ENCODE measurements around the gene SLC33A1. TPM values are rescaled to one million over a fixed set of nuclear protein-coding genes. Genes with fewer than 3 reads are reported as not detected.

Gene SLC33A1
- total RNA-seq, 1 experiment from 2014 or later, result 27.2 TPM

- CTCF ChIA-PET, result no interaction called here
- Histone ChIP-seq H3K27ac (ENCODE audit: low read length) (no peak overlapping the region), H3K4me3 (ENCODE audit: low read depth in 2 of 2, low read length in 2 of 2) (no peak overlapping the region), H3K27me3 (ENCODE audit: control insufficient read depth, insufficient read depth, low read length) (no peaks in the 10 kb centered on the region), H3K4me1 (ENCODE audit: control insufficient read depth, insufficient read depth, low read length) (0 out of 2 replicates have a peak, but pooled peaks cover 8% of the 10 kb centered on the region), H3K9me3 (ENCODE audit: control insufficient read depth, insufficient read depth, low read depth, low read length) (no peaks in the 10 kb centered on the region), H3K36me3 (ENCODE audit: control insufficient read depth, insufficient read depth, low read length) (no peaks in the 10 kb centered on the region)
- intact Hi-C loops (cut with micrococcal nuclease; ENCODE audit: unreplicated experiment), result no loop called here
- POLR2A ChIA-PET, result no interaction called here
- DNase-seq (ENCODE audit: low read depth, low spot score) (no peak), ATAC-seq (no peak)
- in situ Hi-C loops (cut with HindIII; ENCODE audit: low pct_unique_long_range_greater_than_20kb, low sequenced_read_pairs), result no loop called here
- no peak for TF ChIP-seq REST (IDR thresholded peaks at IDR 0.05; ENCODE audit: insufficient read depth in 1 of 2, low read depth in 2 of 2, low read length in 1 of 2)
- no peak for TF ChIP-seq TCF7L2 (IDR thresholded peaks at IDR 0.05; ENCODE audit: low read depth, low read length)
- BruUV-seq (replicated peaks), result no TSS peak
These were observed 6.2 kb downstream of the SLC33A1 start for GRCh38 chr3:155847993-155848392.

GRCh38 chr3:155846119-155846518 lies 8.1 kb downstream of the SLC33A1 start:
- DNase-seq (ENCODE audit: low read depth, low spot score), result no peak
- Histone ChIP-seq H3K36me3 (ENCODE audit: control insufficient read depth, insufficient read depth, low read length) (no peaks in the 10 kb centered on the region), H3K27me3 (ENCODE audit: control insufficient read depth, insufficient read depth, low read length) (no peaks in the 10 kb centered on the region), H3K27ac (ENCODE audit: low read length) (no peak overlapping the region), H3K9me3 (ENCODE audit: control insufficient read depth, insufficient read depth, low read depth, low read length) (no peaks in the 10 kb centered on the region), H3K4me1 (ENCODE audit: control insufficient read depth, insufficient read depth, low read length) (no peaks in the 10 kb centered on the region), H3K4me3 (ENCODE audit: low read depth in 2 of 2, low read length in 2 of 2) (no peak overlapping the region)
- ATAC-seq, result no peak
- intact Hi-C loops (cut with micrococcal nuclease; ENCODE audit: unreplicated experiment), result no loop called here
- ChIA-PET POLR2A (interaction anchor here (0.6 to 0.7 kb wide), 2 partner anchors 75 to 402 kb away, joined by 3 to 6 read pairs; no protein-coding TSS in a partner anchor), CTCF (interaction anchor here (1.0 kb wide), 1 partner anchor 40 kb away, joined by 9 read pairs; no protein-coding TSS in a partner anchor)
- TF ChIP-seq REST (IDR thresholded peaks at IDR 0.05; ENCODE audit: insufficient read depth in 1 of 2, low read depth in 2 of 2, low read length in 1 of 2), result no peak
- TF ChIP-seq SIN3A (IDR thresholded peaks at IDR 0.05; ENCODE audit: borderline replicate concordance, insufficient read depth, low read depth, low read length), result no peak
- TF ChIP-seq CTCF (IDR thresholded peaks at IDR 0.05), result no peak
- no peak for TF ChIP-seq POLR2AphosphoS5 (IDR thresholded peaks at IDR 0.05; ENCODE audit: low read depth, low read length)
- TF ChIP-seq TCF7L2 (IDR thresholded peaks at IDR 0.05; ENCODE audit: low read depth, low read length), result no peak
- in situ Hi-C loops (cut with HindIII; ENCODE audit: low pct_unique_long_range_greater_than_20kb, low sequenced_read_pairs), result no loop called here
- BruUV-seq (replicated peaks), result no TSS peak
